Endothelial cell of umbilical vein (primary cell): Measurements from ENCODE around the gene NRG3. TPM values are rescaled to one million over a fixed set of nuclear protein-coding genes. Genes with fewer than 3 reads are reported as not detected.

Source experiments
- BruUV-seq: library from RNA; stranded (reverse); fragments of 400-500 nt; replicated peaks from 2 replicates; lab custom pipeline; 2021; lab: Mats Ljungman, UMichigan
- CTCF ChIA-PET: fragments of 300-600, 350-600 bp; sonication (Branson Sonifier 250); formaldehyde crosslinking; loops from one replicate; lab custom pipeline; 2021; ENCODE audit warnings: antibody characterized with exemption, inconsistent platforms; lab: Charles Lee
- POLR2A ChIA-PET: fragments of 300-600, 350-600 bp; sonication (Branson Sonifier 250); formaldehyde crosslinking; loops from one replicate; lab custom pipeline; 2021; ENCODE audit warnings: antibody characterized with exemption, inconsistent platforms; lab: Charles Lee
- DNase-seq: peaks from one replicate; pipeline ENCODE4 v3.0.0-alpha.2; 2011; ENCODE audit warnings: low read depth, low spot score
- FAIRE-seq: peaks from 2 replicates; lab custom pipeline; 2011; peaks lifted over from hg19 to GRCh38; lab: Jason Lieb, UNC
- H2AFZ ChIP-seq: 2 replicates; pipeline ENCODE4 v1.6.0; 2012; ENCODE audit warnings: low read depth, low read length, control low read depth, inconsistent platforms
- H3K27ac ChIP-seq: 2 replicates; pipeline ENCODE4 v1.5.1; 2011; ENCODE audit warnings: low read depth, mild to moderate bottlenecking, control low read depth, low read length, moderate library complexity; ENCODE audit not compliant: insufficient read depth
- H3K27me3 ChIP-seq, 2 experiments: 2 replicates each; pipeline versions ENCODE4 v1.6.0 to v1.6.1; 2011; ENCODE audit warnings: low read length in 2 of 2, mixed read lengths in 1 of 2; ENCODE audit not compliant: control insufficient read depth in 2 of 2, insufficient read depth in 2 of 2
- H3K36me3 ChIP-seq, 2 experiments: 2 replicates in 1 of 2; 3 replicates in 1 of 2; pipeline ENCODE4 v1.5.1; 2011; ENCODE audit warnings: low read length in 2 of 2, mild to moderate bottlenecking in 1 of 2, moderate library complexity in 1 of 2; ENCODE audit not compliant: control insufficient read depth in 2 of 2, insufficient read depth in 2 of 2; ENCODE audit errors: extremely low read depth in 1 of 2
- H3K4me1 ChIP-seq: 3 replicates; pipeline ENCODE4 v1.5.1; 2011; ENCODE audit warnings: mild to moderate bottlenecking, low read length; ENCODE audit not compliant: control insufficient read depth, insufficient read depth; ENCODE audit errors: extremely low read depth
- H3K4me2 ChIP-seq: 2 replicates; pipeline ENCODE4 v1.6.1; 2011; ENCODE audit warnings: low read length, control low read depth, mixed read lengths; ENCODE audit not compliant: insufficient read depth
- H3K4me3 ChIP-seq, 3 experiments: fragments of 200-600 bp in 1 of 3; sonication (generic), shearing (Covaris generic) in 1 of 3; replicated peaks in 1 of 3; 2 replicates each; pipeline ENCODE4 v1.5.1; 2011 to 2016; ENCODE audit warnings: control low read depth in 3 of 3, low read length in 3 of 3, mild to moderate bottlenecking in 2 of 3, inconsistent platforms in 1 of 3, low read depth in 1 of 3, moderate library complexity in 1 of 3; ENCODE audit not compliant: insufficient read depth in 1 of 3
- H3K79me2 ChIP-seq: 2 replicates; pipeline ENCODE4 v1.6.0; 2012; ENCODE audit warnings: low read length, inconsistent platforms; ENCODE audit not compliant: control insufficient read depth, insufficient read depth
- H3K9ac ChIP-seq: replicated peaks from 2 replicates; pipeline ENCODE3; 2011; ENCODE audit warnings: low read length, control low read depth; ENCODE audit not compliant: insufficient read depth; ENCODE audit errors: extremely low read depth
- H3K9me1 ChIP-seq: replicated peaks from 3 replicates; pipeline ENCODE4 v1.6.0; 2011; ENCODE audit warnings: mild to moderate bottlenecking, low read length; ENCODE audit not compliant: control insufficient read depth, insufficient read depth; ENCODE audit errors: extremely low read depth
- H3K9me3 ChIP-seq: replicated peaks from 2 replicates; pipeline ENCODE4 v1.5.1; 2012; ENCODE audit warnings: low read length, inconsistent platforms; ENCODE audit not compliant: control insufficient read depth, insufficient read depth
- H4K20me1 ChIP-seq: replicated peaks from 2 replicates; pipeline ENCODE3; 2011; ENCODE audit warnings: mild to moderate bottlenecking, low read length; ENCODE audit not compliant: control insufficient read depth, insufficient read depth; ENCODE audit errors: extremely low read depth
- EZH2 ChIP-seq: IDR thresholded peaks from 2 replicates; pipeline ENCODE4 v1.6.1; 2012; ENCODE audit warnings: borderline replicate concordance, low read depth, mild to moderate bottlenecking, moderate library complexity, low read length, inconsistent platforms; ENCODE audit not compliant: severe bottlenecking
- FOS ChIP-seq: IDR thresholded peaks from 2 replicates; pipeline ENCODE4 v1.6.1; 2011; ENCODE audit warnings: mild to moderate bottlenecking, low read length, moderate library complexity, borderline replicate concordance; ENCODE audit not compliant: insufficient read depth
- GATA2 ChIP-seq: IDR thresholded peaks from 2 replicates; pipeline ENCODE4 v1.7.0; 2011; ENCODE audit warnings: low read depth, mild to moderate bottlenecking, moderate library complexity, mixed read lengths, low read length; ENCODE audit not compliant: insufficient read length, insufficient read depth
- JUN ChIP-seq: IDR thresholded peaks from 2 replicates; pipeline ENCODE4 v1.6.1; 2011; ENCODE audit warnings: borderline replicate concordance, low read depth; ENCODE audit not compliant: insufficient read length, insufficient read depth
- MYC ChIP-seq: IDR thresholded peaks from one replicate; pipeline ENCODE4 v1.6.1; 2011; ENCODE audit warnings: mild to moderate bottlenecking, low read depth, low read length
- POLR2A ChIP-seq: IDR thresholded peaks from 2 replicates; pipeline ENCODE4 v1.6.1; 2012; ENCODE audit warnings: low read depth, mild to moderate bottlenecking, control low read depth, low read length
- POLR2AphosphoS5 ChIP-seq: IDR thresholded peaks from 2 replicates; pipeline ENCODE4 v1.6.1; 2012; ENCODE audit warnings: low read depth, mild to moderate bottlenecking, control low read depth, low read length, moderate library complexity; ENCODE audit not compliant: insufficient read depth
- dilution Hi-C: fragments of 300-500 bp; cut with MboI; formaldehyde crosslinking; loops from one replicate; pipeline ENCODE4 v1.15.0; 2019; ENCODE audit warnings: low sequenced_read_pairs; ENCODE audit not compliant: extremely low pct_ligation_motif_present
- intact Hi-C: fragments of 100-400 bp; cut with micrococcal nuclease; formaldehyde crosslinking; loops from one replicate; pipeline ENCODE4 v1.10.0; 2022
- polyA plus RNA-seq, 4 experiments: library from polyadenylated mRNA; depleted of rRNA in 3 of 4; stranded (reverse) in 3 of 4; unstranded in 1 of 4; fragments of >200 nt; gene quantifications; 2 replicates each; pipeline versions ENCODE4 v1.2.1 to v1.2.3, GENCODE V29; 2011 to 2012; ENCODE audit warnings: missing spikeins in 1 of 4
- total RNA-seq: library from RNA; stranded (reverse); gene quantifications from 2 replicates; pipeline ENCODE4 v1.2.3, GENCODE V29; 2021
- TF ChIP-seq, protein P1 (sequence below), 2 donors: IDR thresholded peaks; 1 replicate in 1 of 2; 2 replicates in 1 of 2; pipeline ENCODE4 v1.5.1; 2011; ENCODE audit warnings: low read length in 2 of 2, mild to moderate bottlenecking in 2 of 2, moderate library complexity in 2 of 2, control low read depth in 1 of 2, inconsistent platforms in 1 of 2, low read depth in 1 of 2; ENCODE audit not compliant: insufficient read depth in 1 of 2; ENCODE audit errors: extremely low read depth in 1 of 2
- TF ChIP-seq, protein P2 (sequence below): IDR thresholded peaks from 2 replicates; pipeline ENCODE4 v1.6.1; 2011; ENCODE audit not compliant: insufficient read depth, insufficient read length

The NRG3 gene
- total and polyA plus RNA-seq, 2 donors (not counting 3 experiments of a cell fraction or from before 2014, with no cell fraction given), result 1.9 to 3.9 TPM

DNA sequence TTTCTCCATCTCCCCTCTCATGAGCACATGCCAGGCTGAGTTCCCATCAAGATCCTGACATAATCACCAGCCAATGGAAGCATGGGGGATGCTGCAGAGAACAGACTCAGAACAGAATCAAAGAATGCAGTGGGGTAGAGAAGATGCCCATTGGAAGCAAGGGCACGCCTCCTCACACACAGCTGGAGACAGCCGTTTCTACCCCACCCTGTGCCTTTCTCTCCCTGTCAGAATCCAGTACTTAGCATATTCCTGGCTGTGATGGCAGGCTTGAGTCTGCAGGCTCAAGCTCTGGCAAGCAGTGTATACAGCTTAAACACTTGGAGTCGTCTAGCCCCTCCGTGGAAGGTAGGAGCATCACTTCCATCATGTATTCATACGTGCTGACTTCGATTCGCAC, 867.9 kb downstream of the NRG3 start:
- dilution Hi-C loops (no loop called here), intact Hi-C loops (no loop called here)
- no peaks in the 10 kb centered on the region for H3K9me1 ChIP-seq
- no peak overlapping the region for H3K27ac ChIP-seq
- H3K4me2 ChIP-seq, result no peak overlapping the region
- H2AFZ ChIP-seq, result no peak overlapping the region
- DNase-seq, result no peak
- no peak for TF ChIP-seq FOS
- H3K4me3 ChIP-seq, result no peak overlapping the region
- H3K9ac ChIP-seq, result no peak overlapping the region
- no peaks in the 10 kb centered on the region for H3K79me2 ChIP-seq
- CTCF ChIA-PET, result interaction anchor here (0.6 to 1.3 kb wide), 2 partner anchors 13 to 17 kb away, joined by 3 read pairs; no protein-coding TSS in a partner anchor
- peaks cover 10% of the 10 kb centered on the region for H3K4me1 ChIP-seq
- POLR2A ChIA-PET, result no interaction called here
- H3K27me3 ChIP-seq, result no peaks in the 10 kb centered on the region
- BruUV-seq, result no TSS peak
- H3K9me3 ChIP-seq, result no peaks in the 10 kb centered on the region
- FAIRE-seq, result no peak
- no peaks in the 10 kb centered on the region for H4K20me1 ChIP-seq
- no peaks in the 10 kb centered on the region for H3K36me3 ChIP-seq

DNA sequence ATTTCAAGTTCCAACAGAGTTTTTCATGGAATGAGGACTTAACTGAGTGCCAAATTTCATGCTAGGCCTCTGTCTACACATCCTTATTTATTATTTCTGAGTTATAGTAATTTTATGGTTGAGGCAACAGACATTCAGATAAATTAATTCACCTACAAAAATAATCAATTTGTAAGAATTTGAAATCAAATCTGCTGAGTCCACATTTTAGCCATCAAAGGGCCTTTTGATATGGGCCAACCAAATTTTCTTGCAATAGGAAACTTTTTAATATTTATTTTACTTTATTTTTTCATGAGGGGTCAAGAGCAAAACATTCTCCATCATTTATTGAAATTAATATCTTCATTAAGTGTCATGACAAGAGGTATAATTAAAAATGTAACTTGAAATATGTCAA, 875.5 kb downstream of the NRG3 start:
- CTCF ChIA-PET, result no interaction called here
- no peaks in the 10 kb centered on the region for H3K79me2 ChIP-seq
- H3K4me1 ChIP-seq, result no peaks in the 10 kb centered on the region
- H3K4me2 ChIP-seq, result no peak overlapping the region
- no peaks in the 10 kb centered on the region for H3K9me3 ChIP-seq
- H3K36me3 ChIP-seq, result no peaks in the 10 kb centered on the region
- no peak overlapping the region for H2AFZ ChIP-seq
- H3K9ac ChIP-seq, result no peak overlapping the region
- no peak overlapping the region for H3K4me3 ChIP-seq
- intact Hi-C loops, result no loop called here
- DNase-seq (no peak), FAIRE-seq (no peak)
- no peaks in the 10 kb centered on the region for H3K27me3 ChIP-seq
- no peaks in the 10 kb centered on the region for H3K9me1 ChIP-seq
- TF ChIP-seq POLR2A (no peak), JUN (no peak), EZH2 (no peak), FOS (no peak), GATA2 (no peak), POLR2AphosphoS5 (no peak), MYC (no peak)
- TF ChIP-seq, protein P1, sequence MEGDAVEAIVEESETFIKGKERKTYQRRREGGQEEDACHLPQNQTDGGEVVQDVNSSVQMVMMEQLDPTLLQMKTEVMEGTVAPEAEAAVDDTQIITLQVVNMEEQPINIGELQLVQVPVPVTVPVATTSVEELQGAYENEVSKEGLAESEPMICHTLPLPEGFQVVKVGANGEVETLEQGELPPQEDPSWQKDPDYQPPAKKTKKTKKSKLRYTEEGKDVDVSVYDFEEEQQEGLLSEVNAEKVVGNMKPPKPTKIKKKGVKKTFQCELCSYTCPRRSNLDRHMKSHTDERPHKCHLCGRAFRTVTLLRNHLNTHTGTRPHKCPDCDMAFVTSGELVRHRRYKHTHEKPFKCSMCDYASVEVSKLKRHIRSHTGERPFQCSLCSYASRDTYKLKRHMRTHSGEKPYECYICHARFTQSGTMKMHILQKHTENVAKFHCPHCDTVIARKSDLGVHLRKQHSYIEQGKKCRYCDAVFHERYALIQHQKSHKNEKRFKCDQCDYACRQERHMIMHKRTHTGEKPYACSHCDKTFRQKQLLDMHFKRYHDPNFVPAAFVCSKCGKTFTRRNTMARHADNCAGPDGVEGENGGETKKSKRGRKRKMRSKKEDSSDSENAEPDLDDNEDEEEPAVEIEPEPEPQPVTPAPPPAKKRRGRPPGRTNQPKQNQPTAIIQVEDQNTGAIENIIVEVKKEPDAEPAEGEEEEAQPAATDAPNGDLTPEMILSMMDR (IDR thresholded peaks at IDR 0.05; ENCODE audit: extremely low read depth in 1 of 2, insufficient read depth in 1 of 2, low read depth in 1 of 2, low read length in 2 of 2), result no peak
- TF ChIP-seq, protein P2, sequence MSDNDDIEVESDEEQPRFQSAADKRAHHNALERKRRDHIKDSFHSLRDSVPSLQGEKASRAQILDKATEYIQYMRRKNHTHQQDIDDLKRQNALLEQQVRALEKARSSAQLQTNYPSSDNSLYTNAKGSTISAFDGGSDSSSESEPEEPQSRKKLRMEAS, result no peak
- no TSS peak for BruUV-seq
- no peak overlapping the region for H3K27ac ChIP-seq
- H4K20me1 ChIP-seq, result no peaks in the 10 kb centered on the region
- POLR2A ChIA-PET, result no interaction called here
- dilution Hi-C loops, result no loop called here
